B cell (primary cell): ENCODE data around the gene NIF3L1. TPM values are rescaled to one million over a fixed set of nuclear protein-coding genes. Genes with fewer than 3 reads are reported as not detected.

Source experiments
- ATAC-seq: fragments of 200-7000 bp; cut with Tn5 transposase; one replicate; pipeline ENCODE4 v1.10.0; 2021; ENCODE audit warnings: low read depth, mild to moderate bottlenecking, moderate number of reproducible peaks, moderate library complexity
- CTCF ChIA-PET: fragments of 350-600 bp; sonication (Branson Sonifier 250); formaldehyde crosslinking; loops from one replicate; lab custom pipeline; 2021; ENCODE audit warnings: antibody characterized with exemption, inconsistent platforms; lab: Charles Lee
- POLR2A ChIA-PET: fragments of 350-600 bp; sonication (Branson Sonifier 250); formaldehyde crosslinking; loops from one replicate; lab custom pipeline; 2021; ENCODE audit warnings: antibody characterized with exemption; lab: Charles Lee
- DNase-seq: peaks from one replicate; pipeline ENCODE4 v3.0.0; 2013
- H2AFZ ChIP-seq: 2 replicates; pipeline ENCODE4 v1.6.1; 2012; ENCODE audit warnings: mild to moderate bottlenecking, low read depth, low read length; ENCODE audit not compliant: insufficient read depth, poor library complexity, severe bottlenecking
- H3K27ac ChIP-seq, 2 donors: 1 replicate in 1 of 2; 2 replicates in 1 of 2; pipeline ENCODE4 v1.5.1; 2012 to 2013; ENCODE audit warnings: low read length in 2 of 2, mild to moderate bottlenecking in 2 of 2, moderate library complexity in 1 of 2
- H3K27me3 ChIP-seq, 4 experiments: fragments of 200-600 bp in 1 of 4; sonication (generic) in 1 of 4; replicated peaks in 1 of 4; 1 replicate in 2 of 4; 2 replicates in 2 of 4; pipeline versions ENCODE4 v1.6.1 to v1.7.0; 2013 to 2016; ENCODE audit warnings: low read length in 3 of 4, mild to moderate bottlenecking in 2 of 4, mixed read lengths in 1 of 4, moderate library complexity in 1 of 4; ENCODE audit not compliant: insufficient read depth in 4 of 4, control insufficient read depth in 3 of 4; ENCODE audit errors: control extremely low read depth in 1 of 4
- H3K36me3 ChIP-seq, 2 experiments: replicated peaks in 1 of 2; 1 replicate in 1 of 2; 2 replicates in 1 of 2; pipeline versions ENCODE4 v1.6.1 to v1.7.1; 2013; ENCODE audit warnings: low read length in 1 of 2; ENCODE audit not compliant: insufficient read depth in 2 of 2, control insufficient read depth in 1 of 2; ENCODE audit errors: control extremely low read depth in 1 of 2, extremely low read depth in 1 of 2
- H3K4me1 ChIP-seq, 2 donors: fragments of 200-600 bp in 1 of 2; sonication (generic) in 1 of 2; 1 replicate in 1 of 2; 2 replicates in 1 of 2; pipeline versions ENCODE4 v1.5.1 to v1.6.1; 2013 to 2017; ENCODE audit warnings: low read length in 2 of 2; ENCODE audit not compliant: control insufficient read depth in 2 of 2, insufficient read depth in 2 of 2
- H3K4me2 ChIP-seq: replicated peaks from 2 replicates; pipeline ENCODE3; 2012; ENCODE audit warnings: mild to moderate bottlenecking, low read depth, low read length; ENCODE audit not compliant: poor library complexity, severe bottlenecking
- H3K4me3 ChIP-seq, 5 experiments: fragments of 200-600 bp in 1 of 5; sonication (generic) in 1 of 5; 1 replicate in 3 of 5; 2 replicates in 2 of 5; pipeline versions ENCODE4 v1.5.1 to v1.7.0; 2011 to 2016; ENCODE audit warnings: low read length in 4 of 5, mild to moderate bottlenecking in 4 of 5, low read depth in 2 of 5, control low read depth in 1 of 5, moderate library complexity in 1 of 5; ENCODE audit not compliant: insufficient read depth in 1 of 5; ENCODE audit errors: control extremely low read depth in 1 of 5, extremely low read depth in 1 of 5
- H3K79me2 ChIP-seq: fragments of 200-600 bp; sonication (generic); one replicate; pipeline ENCODE4 v1.6.0; 2016; ENCODE audit warnings: low read length; ENCODE audit not compliant: control insufficient read depth, insufficient read depth
- H3K9ac ChIP-seq: fragments of 200-600 bp; sonication (generic); 2 replicates; pipeline ENCODE4 v1.6.1; 2017; ENCODE audit warnings: mild to moderate bottlenecking, low read length, moderate library complexity
- H3K9me3 ChIP-seq, 3 donors: one replicate each; pipeline versions ENCODE4 v1.6.1 to v1.7.1; 2013; ENCODE audit warnings: low read length in 2 of 3; ENCODE audit not compliant: control insufficient read depth in 2 of 3, insufficient read depth in 1 of 3; ENCODE audit errors: control extremely low read depth in 1 of 3
- H4K20me1 ChIP-seq: 2 replicates; pipeline ENCODE4 v1.6.0; 2012; ENCODE audit warnings: mild to moderate bottlenecking, low read length; ENCODE audit not compliant: insufficient read depth, control insufficient read depth, poor library complexity, severe bottlenecking
- H3K27ac Mint-ChIP-seq: one replicate; pipeline ENCODE4 v1.8.0; 2021; ENCODE audit warnings: mixed read lengths
- H3K27me3 Mint-ChIP-seq: one replicate; pipeline ENCODE4 v1.8.0; 2021; ENCODE audit warnings: mixed read lengths
- H3K4me1 Mint-ChIP-seq: one replicate; pipeline ENCODE4 v1.8.0; 2021; ENCODE audit warnings: mixed read lengths
- H3K4me3 Mint-ChIP-seq: one replicate; pipeline ENCODE4 v1.8.0; 2021; ENCODE audit warnings: mixed read lengths
- H3K9me3 Mint-ChIP-seq: one replicate; pipeline ENCODE4 v1.8.0; 2022; ENCODE audit warnings: mixed read lengths; ENCODE audit not compliant: insufficient read depth
- CTCF ChIP-seq: fragments of 200-600 bp; IDR thresholded peaks from one replicate; pipeline ENCODE4 v1.8.0; 2022; ENCODE audit warnings: antibody characterized with exemption, mild to moderate bottlenecking
- EZH2 ChIP-seq: IDR thresholded peaks from 2 replicates; pipeline ENCODE4 v1.6.1; 2012; ENCODE audit warnings: borderline replicate concordance, low read depth, mild to moderate bottlenecking, moderate library complexity, low read length; ENCODE audit not compliant: insufficient read depth, poor library complexity, severe bottlenecking
- WGBS: methylation state at CpG from one replicate; pipeline ENCODE4 v1.1.5; 2013; ENCODE audit warnings: missing lambda C conversion rate; ENCODE audit not compliant: insufficient coverage; 5-methylcytosine and 5-hydroxymethylcytosine counted together
- intact Hi-C: fragments of 100-400 bp; cut with micrococcal nuclease; formaldehyde crosslinking; loops from one replicate; pipeline ENCODE4 v1.10.0; 2022
- polyA plus RNA-seq: library from polyadenylated mRNA; depleted of rRNA; stranded (reverse); fragments of >200 nt; gene quantifications from 2 replicates; pipeline ENCODE4 v1.2.3, GENCODE V29; 2012
- total RNA-seq, 2 donors: library from RNA; stranded (reverse); fragments of 120-200 nt in 1 of 2; gene quantifications; 1 replicate in 1 of 2; 2 replicates in 1 of 2; pipeline versions ENCODE4 v1.2.3 to v1.2.4, GENCODE V29; 2013 to 2022

The NIF3L1 gene
- total and polyA plus RNA-seq, 2 donors (not counting 1 experiment from before 2014, with no cell fraction given) = 22.6 to 26.7 TPM

GRCh38 chr2:200944467-200945394, 55.6 kb downstream of the NIF3L1 start:
- ChIA-PET POLR2A (no interaction called here), CTCF (interaction anchor here (0.6 to 1.6 kb wide), 5 partner anchors 10 to 288 kb away, joined by 3 to 5 read pairs (median 3); partner anchors contain the start of gene ORC2)
- no peak overlapping the region for H3K9ac ChIP-seq
- H3K36me3 ChIP-seq = peaks cover 1 to 55% of the 10 kb centered on the region in 2 experiments
- WGBS = 86% methylated on average over 6 of the region's 12 CpGs
- H3K27me3 Mint-ChIP-seq = no peaks in the 10 kb centered on the region
- no peak for DNase-seq
- H2AFZ ChIP-seq = no peak overlapping the region
- no peak overlapping the region for H3K4me3 Mint-ChIP-seq
- no peaks in the 10 kb centered on the region for H3K9me3 Mint-ChIP-seq
- ATAC-seq = no peak
- intact Hi-C loops = no loop called here
- H3K27me3 ChIP-seq = no peaks in the 10 kb centered on the region
- TF ChIP-seq EZH2 = no peak
- TF ChIP-seq CTCF = no peak
- no peak overlapping the region for H3K27ac Mint-ChIP-seq
- H3K9me3 ChIP-seq = no peaks in the 10 kb centered on the region
- H3K4me1 Mint-ChIP-seq = no peaks in the 10 kb centered on the region
- no peak overlapping the region for H3K4me2 ChIP-seq
- no peaks in the 10 kb centered on the region for H3K4me1 ChIP-seq
- H3K27ac ChIP-seq = no peak overlapping the region
- peaks cover 4% of the 10 kb centered on the region for H3K79me2 ChIP-seq
- H4K20me1 ChIP-seq = no peaks in the 10 kb centered on the region
- no peak overlapping the region for H3K4me3 ChIP-seq

- H2AFZ ChIP-seq = no peak overlapping the region
- H3K4me1 ChIP-seq = no peaks in the 10 kb centered on the region
- Mint-ChIP-seq H3K27me3 (no peaks in the 10 kb centered on the region), H3K4me1 (no peaks in the 10 kb centered on the region), H3K4me3 (no peak overlapping the region), H3K27ac (no peak overlapping the region), H3K9me3 (no peaks in the 10 kb centered on the region)
- DNase-seq = no peak
- no CpG with 5 or more reads among the region's 4 CpGs for WGBS
- H3K36me3 ChIP-seq = peaks cover 1 to 51% of the 10 kb centered on the region in 2 experiments
- H4K20me1 ChIP-seq = no peaks in the 10 kb centered on the region
- POLR2A ChIA-PET = no interaction called here
- H3K79me2 ChIP-seq = peaks cover 4% of the 10 kb centered on the region
- H3K9me3 ChIP-seq = no peaks in the 10 kb centered on the region
- H3K4me3 ChIP-seq = no peak overlapping the region
- no peaks in the 10 kb centered on the region for H3K27me3 ChIP-seq
- ATAC-seq = no peak
- no peak overlapping the region for H3K4me2 ChIP-seq
- CTCF ChIA-PET = interaction anchor here (1.4 to 1.6 kb wide), 2 partner anchors 11 to 232 kb away, joined by 3 to 5 read pairs; no protein-coding TSS in a partner anchor
- H3K9ac ChIP-seq = no peak overlapping the region
- TF ChIP-seq EZH2 = no peak
- TF ChIP-seq CTCF = no peak
- intact Hi-C loops = no loop called here
- no peak overlapping the region for H3K27ac ChIP-seq
Measured at GRCh38 chr2:200945395-200945729, 56.2 kb downstream of the NIF3L1 start.
